ENCODE measurements around the gene NOL4L. TPM values are rescaled to one million over a fixed set of nuclear protein-coding genes. Genes with fewer than 3 reads are reported as not detected.

NOL4L gene
- total RNA-seq, 4 donors from 2014 or later, result 18.5 to 29.9 (median 24.8) TPM

GRCh38 chr20:32506721-32507120 is 78.4 kb downstream of the NOL4L start:
- peaks cover 6 to 11% of the 10 kb centered on the region in 2 donors for H3K4me1 ChIP-seq
- DNase-seq, result no peak
- no peak overlapping the region for H3K4me3 ChIP-seq (replicated peaks in 1 of 3)
- no peak for TF ChIP-seq CTCF (IDR thresholded peaks at IDR 0.05)
- no peak for TF ChIP-seq POLR2A (IDR thresholded peaks at IDR 0.05)
- intact Hi-C loops (cut with DNase I), result no loop called here
- H3K36me3 ChIP-seq, result no peaks in the 10 kb centered on the region
- 61 to 65% methylated on average over 3 of the region's 3 CpGs for WGBS, 2 donors
- H3K27ac ChIP-seq, result no peak overlapping the region
- H3K27me3 ChIP-seq, result no peaks in the 10 kb centered on the region
- no peaks in the 10 kb centered on the region for H3K9me3 ChIP-seq

GRCh38 chr20:32505723-32506473 is 79.2 kb downstream of the NOL4L start:
- Histone ChIP-seq H3K27me3 (no peaks in the 10 kb centered on the region), H3K27ac (no peak overlapping the region), H3K4me3 (replicated peaks in 1 of 3) (no peak overlapping the region), H3K4me1 (peaks cover 1 to 8% of the 10 kb centered on the region in 2 donors), H3K36me3 (no peaks in the 10 kb centered on the region), H3K9me3 (no peaks in the 10 kb centered on the region)
- WGBS, 2 donors, result 90 to 95% methylated on average over 8 of the region's 8 CpGs
- TF ChIP-seq POLR2A (IDR thresholded peaks at IDR 0.05) (no peak), CTCF (IDR thresholded peaks at IDR 0.05) (no peak)
- intact Hi-C loops (cut with DNase I), result no loop called here
- DNase-seq, result no peak

GRCh38 chr20:32501709-32502108 is 83.4 kb downstream of the NOL4L start:
- Histone ChIP-seq H3K27ac (no peak overlapping the region), H3K9me3 (no peaks in the 10 kb centered on the region), H3K36me3 (no peaks in the 10 kb centered on the region), H3K4me3 (replicated peaks in 1 of 3) (no peak overlapping the region), H3K4me1 (peaks cover 0 to 8% of the 10 kb centered on the region in 2 donors), H3K27me3 (no peaks in the 10 kb centered on the region)
- intact Hi-C loops (cut with DNase I), result no loop called here
- 87 to 92% methylated on average over 3 of the region's 3 CpGs for WGBS, 2 donors
- no peak for DNase-seq
- TF ChIP-seq CTCF (IDR thresholded peaks at IDR 0.05), result no peak
- TF ChIP-seq POLR2A (IDR thresholded peaks at IDR 0.05), result no peak

- DNase-seq, result no peak
- Histone ChIP-seq H3K36me3 (no peaks in the 10 kb centered on the region), H3K4me3 (replicated peaks in 1 of 3) (no peak overlapping the region), H3K4me1 (peaks cover 0 to 8% of the 10 kb centered on the region in 2 donors), H3K9me3 (no peaks in the 10 kb centered on the region), H3K27ac (peak overlapping the region in 1 of 3 donors; percentile 36), H3K27me3 (no peaks in the 10 kb centered on the region)
- intact Hi-C loops (cut with DNase I), result no loop called here
- 54 to 56% methylated on average over 12 to 13 of the region's 13 CpGs for WGBS, 2 donors
- TF ChIP-seq POLR2A (IDR thresholded peaks at IDR 0.05), result no peak
- no peak for TF ChIP-seq CTCF (IDR thresholded peaks at IDR 0.05)
Measured at GRCh38 chr20:32497589-32498224, 87.4 kb downstream of the NOL4L start.

Measured in thyroid gland (tissue), 4 donors.